ENCODE measurements around the gene LOXHD1. TPM values are rescaled to one million over a fixed set of nuclear protein-coding genes. Genes with fewer than 3 reads are reported as not detected.

LOXHD1 gene, protein sequence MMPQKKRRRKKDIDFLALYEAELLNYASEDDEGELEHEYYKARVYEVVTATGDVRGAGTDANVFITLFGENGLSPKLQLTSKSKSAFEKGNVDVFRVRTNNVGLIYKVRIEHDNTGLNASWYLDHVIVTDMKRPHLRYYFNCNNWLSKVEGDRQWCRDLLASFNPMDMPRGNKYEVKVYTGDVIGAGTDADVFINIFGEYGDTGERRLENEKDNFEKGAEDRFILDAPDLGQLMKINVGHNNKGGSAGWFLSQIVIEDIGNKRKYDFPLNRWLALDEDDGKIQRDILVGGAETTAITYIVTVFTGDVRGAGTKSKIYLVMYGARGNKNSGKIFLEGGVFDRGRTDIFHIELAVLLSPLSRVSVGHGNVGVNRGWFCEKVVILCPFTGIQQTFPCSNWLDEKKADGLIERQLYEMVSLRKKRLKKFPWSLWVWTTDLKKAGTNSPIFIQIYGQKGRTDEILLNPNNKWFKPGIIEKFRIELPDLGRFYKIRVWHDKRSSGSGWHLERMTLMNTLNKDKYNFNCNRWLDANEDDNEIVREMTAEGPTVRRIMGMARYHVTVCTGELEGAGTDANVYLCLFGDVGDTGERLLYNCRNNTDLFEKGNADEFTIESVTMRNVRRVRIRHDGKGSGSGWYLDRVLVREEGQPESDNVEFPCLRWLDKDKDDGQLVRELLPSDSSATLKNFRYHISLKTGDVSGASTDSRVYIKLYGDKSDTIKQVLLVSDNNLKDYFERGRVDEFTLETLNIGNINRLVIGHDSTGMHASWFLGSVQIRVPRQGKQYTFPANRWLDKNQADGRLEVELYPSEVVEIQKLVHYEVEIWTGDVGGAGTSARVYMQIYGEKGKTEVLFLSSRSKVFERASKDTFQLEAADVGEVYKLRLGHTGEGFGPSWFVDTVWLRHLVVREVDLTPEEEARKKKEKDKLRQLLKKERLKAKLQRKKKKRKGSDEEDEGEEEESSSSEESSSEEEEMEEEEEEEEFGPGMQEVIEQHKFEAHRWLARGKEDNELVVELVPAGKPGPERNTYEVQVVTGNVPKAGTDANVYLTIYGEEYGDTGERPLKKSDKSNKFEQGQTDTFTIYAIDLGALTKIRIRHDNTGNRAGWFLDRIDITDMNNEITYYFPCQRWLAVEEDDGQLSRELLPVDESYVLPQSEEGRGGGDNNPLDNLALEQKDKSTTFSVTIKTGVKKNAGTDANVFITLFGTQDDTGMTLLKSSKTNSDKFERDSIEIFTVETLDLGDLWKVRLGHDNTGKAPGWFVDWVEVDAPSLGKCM (N-terminal part only)
- polyA plus RNA-seq: under 1 TPM in 3 of 4 donors, not detected in 1; 0.12 to 0.27 (median 0.19) TPM
- long read RNA-seq, donor 1: 0 reads
- long read RNA-seq, donor 2: 0 reads
- long read RNA-seq, donor 3: 0 reads
- long read RNA-seq, donor 4: 0 reads
- long read RNA-seq, donor 5: 0 reads
- long read RNA-seq, donor 6: 0 reads
- long read RNA-seq, donor 7: 0 reads
- long read RNA-seq, donor 8: 0 reads
- long read RNA-seq, donor 9: 0 reads
- long read RNA-seq, donor 10: 0 reads

DNA sequence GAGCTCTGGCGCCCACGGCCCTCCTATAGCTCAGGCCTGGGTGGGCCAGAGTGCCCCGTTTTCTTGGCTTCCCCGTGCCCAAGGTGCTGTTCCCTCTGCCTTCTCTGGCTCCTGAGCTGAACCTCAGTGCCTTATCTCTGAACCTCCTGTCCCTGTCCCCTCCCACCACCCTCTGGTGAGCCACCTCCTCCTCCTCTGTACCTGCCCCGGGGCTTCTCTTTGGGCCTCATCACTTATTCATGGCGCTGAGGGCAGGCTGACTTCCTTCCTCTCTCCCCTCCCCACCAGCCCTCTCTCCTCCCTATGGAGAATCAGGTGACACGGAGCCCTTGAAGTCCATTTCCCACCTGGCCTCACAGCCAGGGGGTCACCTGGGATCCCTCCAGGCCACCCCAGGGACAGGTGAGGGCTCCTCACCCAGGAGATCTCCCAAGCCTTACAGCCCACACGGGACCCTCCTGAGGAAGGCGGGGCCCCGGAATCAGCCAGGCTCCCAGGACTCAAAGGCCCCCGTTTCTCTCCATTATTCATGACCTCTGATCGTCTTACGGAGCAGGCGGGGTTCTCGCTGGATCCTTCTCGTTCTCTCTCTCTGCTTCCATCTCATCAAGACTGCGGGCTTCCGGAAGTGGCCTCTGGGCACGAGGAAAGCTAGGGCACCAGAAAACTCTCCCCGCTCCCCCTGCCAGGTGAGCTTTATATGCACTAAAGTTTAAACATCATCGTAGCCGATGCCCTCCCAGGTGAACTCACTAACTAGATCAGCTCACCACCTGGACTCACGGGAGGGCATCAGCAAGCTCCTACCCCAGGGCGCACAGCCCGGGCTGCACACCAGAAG, at the start of gene LOXHD1:
Gene LOXHD1 (minus strand): TSS at position 106 of the 841 bp plus-strand sequence. CDS start 187 bp downstream, outside the sequence.
- no peaks in the 10 kb centered on the region for H3K9me3 ChIP-seq (ENCODE audit: control insufficient read depth in 2 of 2, insufficient read depth in 1 of 2, low read depth in 1 of 2, low read length in 1 of 2)
- H3K36me3 ChIP-seq (ENCODE audit: control insufficient read depth in 3 of 3, insufficient read depth in 2 of 3, low read depth in 1 of 3, low read length in 3 of 3): no peaks in the 10 kb centered on the region
- no peaks in the 10 kb centered on the region for H3K27me3 ChIP-seq (ENCODE audit: control insufficient read depth in 3 of 3, insufficient read depth in 3 of 3, low read length in 3 of 3)
- 56 to 73% (median 65%) methylated on average over 25 of the region's 25 CpGs for WGBS, 3 donors
- no peak within 1 kb of the TSS for H3K27ac ChIP-seq (ENCODE audit: low read depth in 1 of 3, low read length in 2 of 3)
- no peak for DNase-seq
- no peaks in the 10 kb centered on the region for H3K4me1 ChIP-seq (ENCODE audit: control insufficient read depth in 3 of 3, insufficient read depth in 2 of 3, low read depth in 1 of 3, low read length in 2 of 3)
- H3K4me3 ChIP-seq (ENCODE audit: low read depth in 1 of 3, low read length in 3 of 3): no peak within 1 kb of the TSS
- no peak for FAIRE-seq

GRCh38 chr18:46705521-46705920, 48.5 kb upstream of the LOXHD1 start:
- Histone ChIP-seq H3K27ac (ENCODE audit: low read depth in 1 of 3, low read length in 2 of 3) (no peak overlapping the region), H3K4me3 (ENCODE audit: low read depth in 1 of 3, low read length in 3 of 3) (no peak overlapping the region), H3K27me3 (ENCODE audit: control insufficient read depth in 3 of 3, insufficient read depth in 3 of 3, low read length in 3 of 3) (peaks cover 0 to 2% (median 0%) of the 10 kb centered on the region in 3 donors), H3K4me1 (ENCODE audit: control insufficient read depth in 3 of 3, insufficient read depth in 2 of 3, low read depth in 1 of 3, low read length in 2 of 3) (no peaks in the 10 kb centered on the region), H3K36me3 (ENCODE audit: control insufficient read depth in 3 of 3, insufficient read depth in 2 of 3, low read depth in 1 of 3, low read length in 3 of 3) (no peaks in the 10 kb centered on the region), H3K9me3 (ENCODE audit: control insufficient read depth in 2 of 2, insufficient read depth in 1 of 2, low read depth in 1 of 2, low read length in 1 of 2) (no peaks in the 10 kb centered on the region)
- WGBS, 3 donors: 30 to 46% (median 40%) methylated on average over 4 to 5 of the region's 5 CpGs
- no peak for FAIRE-seq
- DNase-seq: no peak

- Histone ChIP-seq H3K27me3 (ENCODE audit: control insufficient read depth in 3 of 3, insufficient read depth in 3 of 3, low read length in 3 of 3) (peaks cover 0 to 2% (median 0%) of the 10 kb centered on the region in 3 donors), H3K4me3 (ENCODE audit: low read depth in 1 of 3, low read length in 3 of 3) (no peak overlapping the region), H3K36me3 (ENCODE audit: control insufficient read depth in 3 of 3, insufficient read depth in 2 of 3, low read depth in 1 of 3, low read length in 3 of 3) (no peaks in the 10 kb centered on the region), H3K27ac (ENCODE audit: low read depth in 1 of 3, low read length in 2 of 3) (no peak overlapping the region), H3K4me1 (ENCODE audit: control insufficient read depth in 3 of 3, insufficient read depth in 2 of 3, low read depth in 1 of 3, low read length in 2 of 3) (no peaks in the 10 kb centered on the region), H3K9me3 (ENCODE audit: control insufficient read depth in 2 of 2, insufficient read depth in 1 of 2, low read depth in 1 of 2, low read length in 1 of 2) (no peaks in the 10 kb centered on the region)
- 78 to 82% (median 81%) methylated on average over 4 of the region's 4 CpGs for WGBS, 3 donors
- no peak for FAIRE-seq
- DNase-seq: no peak
Observed at GRCh38 chr18:46704816-46705215, 47.8 kb upstream of the LOXHD1 start.

GRCh38 chr18:46704189-46704588, 47.2 kb upstream of the LOXHD1 start:
- Histone ChIP-seq H3K9me3 (ENCODE audit: control insufficient read depth in 2 of 2, insufficient read depth in 1 of 2, low read depth in 1 of 2, low read length in 1 of 2) (no peaks in the 10 kb centered on the region), H3K27me3 (ENCODE audit: control insufficient read depth in 3 of 3, insufficient read depth in 3 of 3, low read length in 3 of 3) (peaks cover 0 to 2% (median 0%) of the 10 kb centered on the region in 3 donors), H3K4me3 (ENCODE audit: low read depth in 1 of 3, low read length in 3 of 3) (no peak overlapping the region), H3K36me3 (ENCODE audit: control insufficient read depth in 3 of 3, insufficient read depth in 2 of 3, low read depth in 1 of 3, low read length in 3 of 3) (no peaks in the 10 kb centered on the region), H3K4me1 (ENCODE audit: control insufficient read depth in 3 of 3, insufficient read depth in 2 of 3, low read depth in 1 of 3, low read length in 2 of 3) (no peaks in the 10 kb centered on the region), H3K27ac (ENCODE audit: low read depth in 1 of 3, low read length in 2 of 3) (no peak overlapping the region)
- 70 to 71% (median 70%) methylated on average over 7 of the region's 7 CpGs for WGBS, 3 donors
- DNase-seq (no peak), FAIRE-seq (no peak)

- Histone ChIP-seq H3K36me3 (ENCODE audit: control insufficient read depth in 3 of 3, insufficient read depth in 2 of 3, low read depth in 1 of 3, low read length in 3 of 3) (no peaks in the 10 kb centered on the region), H3K27me3 (ENCODE audit: control insufficient read depth in 3 of 3, insufficient read depth in 3 of 3, low read length in 3 of 3) (peaks cover 0 to 2% (median 0%) of the 10 kb centered on the region in 3 donors), H3K9me3 (ENCODE audit: control insufficient read depth in 2 of 2, insufficient read depth in 1 of 2, low read depth in 1 of 2, low read length in 1 of 2) (no peaks in the 10 kb centered on the region), H3K27ac (ENCODE audit: low read depth in 1 of 3, low read length in 2 of 3) (no peak overlapping the region), H3K4me1 (ENCODE audit: control insufficient read depth in 3 of 3, insufficient read depth in 2 of 3, low read depth in 1 of 3, low read length in 2 of 3) (no peaks in the 10 kb centered on the region), H3K4me3 (ENCODE audit: low read depth in 1 of 3, low read length in 3 of 3) (no peak overlapping the region)
- WGBS, 3 donors: 83 to 88% (median 87%) methylated on average over 6 of the region's 6 CpGs
- DNase-seq (no peak), FAIRE-seq (no peak)
Observed at GRCh38 chr18:46702471-46702870, 45.5 kb upstream of the LOXHD1 start.

- H3K4me1 ChIP-seq (ENCODE audit: control insufficient read depth in 3 of 3, insufficient read depth in 2 of 3, low read depth in 1 of 3, low read length in 2 of 3): no peaks in the 10 kb centered on the region
- no peak overlapping the region for H3K4me3 ChIP-seq (ENCODE audit: low read depth in 1 of 3, low read length in 3 of 3)
- DNase-seq (no peak), FAIRE-seq (no peak)
- H3K36me3 ChIP-seq (ENCODE audit: control insufficient read depth in 3 of 3, insufficient read depth in 2 of 3, low read depth in 1 of 3, low read length in 3 of 3): no peaks in the 10 kb centered on the region
- H3K9me3 ChIP-seq (ENCODE audit: control insufficient read depth in 2 of 2, insufficient read depth in 1 of 2, low read depth in 1 of 2, low read length in 1 of 2): no peaks in the 10 kb centered on the region
- no peaks in the 10 kb centered on the region for H3K27me3 ChIP-seq (ENCODE audit: control insufficient read depth in 3 of 3, insufficient read depth in 3 of 3, low read length in 3 of 3)
- no peak overlapping the region for H3K27ac ChIP-seq (ENCODE audit: low read depth in 1 of 3, low read length in 2 of 3)
- WGBS, 3 donors: 65 to 67% (median 66%) methylated on average over 5 of the region's 5 CpGs
Observed at GRCh38 chr18:46700066-46700824, 43.2 kb upstream of the LOXHD1 start.

GRCh38 chr18:46696702-46697101, 39.7 kb upstream of the LOXHD1 start:
- FAIRE-seq: no peak
- Histone ChIP-seq H3K9me3 (ENCODE audit: control insufficient read depth in 2 of 2, insufficient read depth in 1 of 2, low read depth in 1 of 2, low read length in 1 of 2) (no peaks in the 10 kb centered on the region), H3K27ac (ENCODE audit: low read depth in 1 of 3, low read length in 2 of 3) (no peak overlapping the region), H3K27me3 (ENCODE audit: control insufficient read depth in 3 of 3, insufficient read depth in 3 of 3, low read length in 3 of 3) (no peaks in the 10 kb centered on the region), H3K36me3 (ENCODE audit: control insufficient read depth in 3 of 3, insufficient read depth in 2 of 3, low read depth in 1 of 3, low read length in 3 of 3) (no peaks in the 10 kb centered on the region), H3K4me3 (ENCODE audit: low read depth in 1 of 3, low read length in 3 of 3) (no peak overlapping the region), H3K4me1 (ENCODE audit: control insufficient read depth in 3 of 3, insufficient read depth in 2 of 3, low read depth in 1 of 3, low read length in 2 of 3) (no peaks in the 10 kb centered on the region)
- no peak for DNase-seq

Data from small intestine (tissue), 16 donors.